Heart left ventricle (tissue), 16 donors: ENCODE data around the gene R3HDM2. TPM values are rescaled to one million over a fixed set of nuclear protein-coding genes. Genes with fewer than 3 reads are reported as not detected.

ENCODE experiments used
- ATAC-seq, 4 donors: fragments of 200-7000 bp; cut with Tn5 transposase; one replicate each; pipeline ENCODE4 v1.9.1; 2020 to 2022; ENCODE audit warnings: moderate library complexity in 4 of 4, mild to moderate bottlenecking in 3 of 4, moderate number of reproducible peaks in 1 of 4
- DNase-seq, 5 donors: peaks; one replicate each; pipeline ENCODE4 v3.0.0-alpha.2; 2020
- H3K27ac ChIP-seq, 12 donors: fragments of 200-600 bp; sonication (generic) in 4 of 12; one replicate each; pipeline versions ENCODE4 v1.5.0 to v1.8.0; 2016 to 2022; ENCODE audit warnings: mild to moderate bottlenecking in 2 of 12
- H3K27me3 ChIP-seq, 9 donors: fragments of 200-600 bp; sonication (generic) in 2 of 9; one replicate each; pipeline versions ENCODE4 v1.5.1 to v1.8.0; 2016 to 2022; ENCODE audit warnings: mild to moderate bottlenecking in 3 of 9
- H3K36me3 ChIP-seq, 9 donors: fragments of 200-600 bp; sonication (generic) in 2 of 9; one replicate each; pipeline versions ENCODE4 v1.5.0 to v1.8.0; 2018 to 2022; ENCODE audit warnings: mild to moderate bottlenecking in 2 of 9
- H3K4me1 ChIP-seq, 12 donors: fragments of 200-600 bp; sonication (generic) in 4 of 12; one replicate each; pipeline versions ENCODE4 v1.5.0 to v1.8.0; 2016 to 2022; ENCODE audit warnings: mild to moderate bottlenecking in 3 of 12
- H3K4me3 ChIP-seq, 12 donors: fragments of 200-600 bp; sonication (generic) in 4 of 12; one replicate each; pipeline versions ENCODE4 v1.5.0 to v1.8.0; 2017 to 2022; ENCODE audit warnings: mild to moderate bottlenecking in 9 of 12, moderate library complexity in 4 of 12
- H3K9me3 ChIP-seq, 12 donors: fragments of 200-600 bp; sonication (generic) in 4 of 12; one replicate each; pipeline versions ENCODE4 v1.5.0 to v1.8.0; 2016 to 2022; ENCODE audit warnings: mild to moderate bottlenecking in 1 of 12
- POLR2A ChIP-seq, 2 donors: fragments of 450-650 bp; IDR thresholded peaks; one replicate each; pipeline ENCODE4 v1.6.1; 2017; ENCODE audit warnings: antibody characterized with exemption in 2 of 2, mild to moderate bottlenecking in 2 of 2, moderate library complexity in 2 of 2
- WGBS, 4 donors: extraction: QIAGEN DNeasy Blood & Tissue Kit in 2 of 4; methylation state at CpG; one replicate each; pipeline versions ENCODE4 v1.1.5 to v1.1.7; 2013 to 2018; 5-methylcytosine and 5-hydroxymethylcytosine counted together
- intact Hi-C, 10 donors: fragments of 100-400 bp; cut with DNase I; formaldehyde crosslinking; loops; one replicate each; pipeline versions ENCODE4 v1.11.1 to v1.14.2; 2022
- polyA plus RNA-seq, 2 donors: library from polyadenylated mRNA; stranded (reverse); fragments of 200-250 nt; gene quantifications; one replicate each; pipeline ENCODE4 v1.2.3, GENCODE V29; 2013
- total RNA-seq, 9 donors: library from RNA; depleted of rRNA in 2 of 9; stranded (reverse); fragments of >200 nt in 2 of 9; fragmentation: NEBNext Ultra II Directional in 3 of 9; extraction: Animal tissue kit (Norgen Biotek cat#: 25700) in 3 of 9; gene quantifications; one replicate each; pipeline versions ENCODE4 v1.1.0 to v1.2.4, GENCODE V29; 2016 to 2023
- TF ChIP-seq, protein P1 (sequence below), 12 donors: fragments of 200-600 bp; sonication (generic) in 4 of 12; IDR thresholded peaks; one replicate each; pipeline versions ENCODE4 v1.5.0 to v1.8.0; 2018 to 2022; ENCODE audit warnings: antibody characterized with exemption in 12 of 12, mild to moderate bottlenecking in 5 of 12
- donor health status: ischemic (EF 13 %, LVEDD 7.1; RV severe dilation, severe dysfunction).
- donor health status: healthy with polysubstance abuse.
- donor health status: DM: no; HTN: yes; CAD: no.
- donor health status: DM: no; HTN: no; CAD: no.
- donor health status: ischemic (EF 25% LVEDD 6.9; RV normal size, moderate dysfunction).
- donor health status: ischemic (EF 25% LVEDD 5.7; RV mildly dilated, moderate dysfunction).
- donor health status: healthy.
- donor health status: DM: yes; HTN: yes; CAD: no.
- donor health status: ischemic (EF 35%, LVEDD 5.7; RV mildly dilated, moderate dysfunction).
- donor health status: nonischemic (EF 11% LVEDD 7.7; RV severe dilation, severe dysfunction).
- donor health status: DM: yes; HTN: yes; CAD: no.
- donor health status: PGD.
- donor health status: ischemic (EF 29% LVEDD 5.4; RV normal size, mild dysfunction).
- donor health status: nonischemic (EF 23%, LVEDD 6.1; RV moderate dilation, normal function).

The R3HDM2 gene
- total and polyA plus RNA-seq, 11 donors, result 12.7 to 102 (median 59.8) TPM

DNA sequence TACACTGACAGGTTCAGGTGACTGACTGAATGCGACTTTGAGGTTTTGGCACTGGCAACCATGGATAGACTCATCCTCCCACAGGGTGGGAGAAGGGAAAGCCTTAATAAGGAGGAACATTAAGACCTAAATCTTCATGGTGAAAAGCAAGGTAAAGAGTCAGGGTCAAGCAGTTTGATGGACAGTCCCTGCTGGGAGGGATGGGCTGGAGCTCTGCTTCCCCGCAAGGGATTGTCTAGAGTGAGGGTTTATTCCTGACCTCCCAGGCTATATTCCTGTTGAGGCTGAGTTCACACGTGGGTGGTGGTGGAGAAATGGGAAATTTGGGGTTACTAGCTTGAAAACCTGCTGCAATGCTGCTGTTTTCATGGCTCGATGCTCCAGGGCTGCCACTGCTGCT is 170.5 kb downstream of the R3HDM2 start:
- DNase-seq (no peak), ATAC-seq (no peak)
- H3K27me3 ChIP-seq, result no peaks in the 10 kb centered on the region
- TF ChIP-seq, protein P1, sequence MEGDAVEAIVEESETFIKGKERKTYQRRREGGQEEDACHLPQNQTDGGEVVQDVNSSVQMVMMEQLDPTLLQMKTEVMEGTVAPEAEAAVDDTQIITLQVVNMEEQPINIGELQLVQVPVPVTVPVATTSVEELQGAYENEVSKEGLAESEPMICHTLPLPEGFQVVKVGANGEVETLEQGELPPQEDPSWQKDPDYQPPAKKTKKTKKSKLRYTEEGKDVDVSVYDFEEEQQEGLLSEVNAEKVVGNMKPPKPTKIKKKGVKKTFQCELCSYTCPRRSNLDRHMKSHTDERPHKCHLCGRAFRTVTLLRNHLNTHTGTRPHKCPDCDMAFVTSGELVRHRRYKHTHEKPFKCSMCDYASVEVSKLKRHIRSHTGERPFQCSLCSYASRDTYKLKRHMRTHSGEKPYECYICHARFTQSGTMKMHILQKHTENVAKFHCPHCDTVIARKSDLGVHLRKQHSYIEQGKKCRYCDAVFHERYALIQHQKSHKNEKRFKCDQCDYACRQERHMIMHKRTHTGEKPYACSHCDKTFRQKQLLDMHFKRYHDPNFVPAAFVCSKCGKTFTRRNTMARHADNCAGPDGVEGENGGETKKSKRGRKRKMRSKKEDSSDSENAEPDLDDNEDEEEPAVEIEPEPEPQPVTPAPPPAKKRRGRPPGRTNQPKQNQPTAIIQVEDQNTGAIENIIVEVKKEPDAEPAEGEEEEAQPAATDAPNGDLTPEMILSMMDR (IDR thresholded peaks at IDR 0.05), result no peak
- no peak for TF ChIP-seq POLR2A (IDR thresholded peaks at IDR 0.05)
- intact Hi-C loops, result loop anchor here in 4 of 10 donors (5.0 kb wide), 1 partner anchor 192 kb away; no protein-coding TSS in a partner anchor
- H3K36me3 ChIP-seq, result peaks cover 0 to 77% (median 49%) of the 10 kb centered on the region in 9 donors
- 78 to 88% (median 80%) methylated on average over 4 of the region's 4 CpGs for WGBS, 4 donors
- peaks cover 0 to 57% (median 22%) of the 10 kb centered on the region in 12 donors for H3K4me1 ChIP-seq
- no peaks in the 10 kb centered on the region for H3K9me3 ChIP-seq
- H3K27ac ChIP-seq, result peak overlapping the region; percentile 24 to 89 (median 84)
- no peak overlapping the region for H3K4me3 ChIP-seq

- DNase-seq (peak; percentile 69 to 83 (median 77)), ATAC-seq (peak; percentile 84 to 90 (median 87))
- TF ChIP-seq, protein P1 (IDR thresholded peaks at IDR 0.05), result no peak
- TF ChIP-seq POLR2A (IDR thresholded peaks at IDR 0.05), result no peak
- Histone ChIP-seq H3K27me3 (no peaks in the 10 kb centered on the region), H3K9me3 (no peaks in the 10 kb centered on the region), H3K36me3 (peaks cover 0 to 84% (median 58%) of the 10 kb centered on the region in 9 donors), H3K4me3 (no peak overlapping the region), H3K4me1 (peaks cover 0 to 49% (median 20%) of the 10 kb centered on the region in 12 donors), H3K27ac (peak overlapping the region; percentile 62 to 89 (median 84))
- intact Hi-C loops, result no loop called here
- WGBS, 4 donors, result 44 to 70% (median 56%) methylated on average over 5 to 6 of the region's 6 CpGs
Measured at GRCh38 chr12:57258977-57259970, 171.6 kb downstream of the R3HDM2 start.

- peaks cover 0 to 72% (median 52%) of the 10 kb centered on the region in 9 donors for H3K36me3 ChIP-seq
- DNase-seq (no peak), ATAC-seq (no peak)
- H3K4me3 ChIP-seq, result no peak overlapping the region
- no peaks in the 10 kb centered on the region for H3K27me3 ChIP-seq
- H3K27ac ChIP-seq, result no peak overlapping the region
- TF ChIP-seq, protein P1 (IDR thresholded peaks at IDR 0.05), result no peak
- no peak for TF ChIP-seq POLR2A (IDR thresholded peaks at IDR 0.05)
- intact Hi-C loops, result no loop called here
- no peaks in the 10 kb centered on the region for H3K9me3 ChIP-seq
- 81 to 91% (median 86%) methylated on average over 6 of the region's 6 CpGs for WGBS, 4 donors
- H3K4me1 ChIP-seq, result peaks cover 0 to 23% (median 9%) of the 10 kb centered on the region in 12 donors
Measured at GRCh38 chr12:57255916-57256315, 174.9 kb downstream of the R3HDM2 start.
